Measurements from ENCODE around the gene CERS5. TPM values are rescaled to one million over a fixed set of nuclear protein-coding genes. Genes with fewer than 3 reads are reported as not detected.
A peak's percentile ranks its signal among the peaks of the same experiment; 100 is the strongest.

Gene CERS5
- total RNA-seq, 8 experiments from 2014 or later = 18.9 to 87.0 (median 57.7) TPM

DNA sequence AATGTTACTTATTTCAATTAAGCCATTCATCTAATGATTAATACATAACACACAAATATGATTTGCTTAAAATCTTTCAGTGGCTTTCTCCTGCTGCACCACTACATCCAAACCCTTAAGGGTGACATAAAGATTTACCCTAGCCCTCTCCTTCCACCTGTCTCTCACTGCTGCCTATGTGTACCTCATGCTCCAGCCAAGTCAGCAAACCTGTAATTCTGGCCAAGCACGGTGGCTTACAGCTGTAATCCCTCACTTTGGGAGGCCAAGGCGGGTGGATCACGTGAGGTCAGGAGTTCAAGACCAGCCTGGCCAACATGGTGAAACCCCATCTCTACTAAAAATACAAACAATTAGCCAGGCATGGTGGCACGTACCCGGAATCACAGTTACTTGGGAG is 31.7 kb upstream of the CERS5 start:
- Histone ChIP-seq H3K4me1 (replicated peaks in 1 of 2) (no peaks in the 10 kb centered on the region), H3K4me3 (no peak overlapping the region), H3K27ac (no peak overlapping the region)
- no peak for ATAC-seq (replicated peaks in 6 of 8)
- WGBS, 10 experiments = 83 to 100% (median 100%) methylated on average over 1 to 5 of the region's 5 CpGs; no CpG with 5 or more reads in 3 of the 10 experiments
- in situ Hi-C loops (cut with MboI; ENCODE audit: low pct_unique_long_range_greater_than_20kb in 2 of 9, low sequenced_read_pairs in 9 of 9, unreplicated experiment in 9 of 9) = no loop called here

DNA sequence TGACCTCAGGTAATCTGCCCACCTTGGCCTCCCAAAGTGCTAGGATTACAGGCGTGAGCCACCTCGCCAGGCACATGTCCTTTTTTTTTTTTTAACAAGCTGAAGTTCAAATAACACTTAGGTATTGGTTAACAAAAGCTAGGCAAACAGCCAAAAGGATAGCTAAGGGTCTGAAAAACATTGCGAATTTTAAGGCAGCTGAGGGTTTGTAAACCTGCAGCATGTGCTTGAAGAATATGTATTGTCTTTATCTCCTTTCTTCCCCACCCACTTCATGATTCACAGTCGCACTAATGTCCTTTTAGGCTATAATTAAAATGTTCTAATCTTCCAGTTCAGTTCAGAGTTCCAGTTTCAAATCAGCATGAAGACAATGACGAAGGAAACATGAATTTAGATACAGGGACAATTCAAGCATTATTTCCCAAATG is 30.1 kb upstream of the CERS5 start:
- WGBS, 10 experiments = 58 to 98% (median 80%) methylated on average over 1 to 5 of the region's 5 CpGs
- Histone ChIP-seq H3K27ac (no peak overlapping the region), H3K4me3 (no peak overlapping the region), H3K4me1 (replicated peaks in 1 of 2) (no peaks in the 10 kb centered on the region)
- in situ Hi-C loops (cut with MboI; ENCODE audit: low pct_unique_long_range_greater_than_20kb in 2 of 9, low sequenced_read_pairs in 9 of 9, unreplicated experiment in 9 of 9) = no loop called here
- peak in 2 of 8 experiments; percentile 42 to 54 for ATAC-seq (replicated peaks in 6 of 8)

DNA sequence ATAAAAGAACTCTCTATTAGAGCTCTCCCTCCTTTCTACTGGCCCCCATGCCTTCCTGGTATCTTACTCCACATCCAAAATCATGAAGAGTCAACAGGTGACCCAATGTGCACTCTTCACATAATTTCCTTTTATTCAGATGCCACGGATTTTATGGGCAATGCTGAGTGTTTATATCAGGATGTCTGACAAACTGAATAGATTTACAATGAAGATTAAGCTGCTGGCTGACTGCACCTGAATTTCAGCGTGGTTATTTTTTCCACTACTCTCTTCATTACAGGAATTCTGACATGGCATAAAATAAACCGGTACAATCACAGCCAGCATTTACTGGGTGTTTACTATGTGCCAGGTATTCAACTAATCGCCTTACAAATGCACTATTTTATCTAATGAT is 29.4 kb upstream of the CERS5 start:
- H3K4me1 ChIP-seq (replicated peaks in 1 of 2) = no peaks in the 10 kb centered on the region
- no peak overlapping the region for H3K27ac ChIP-seq
- ATAC-seq (replicated peaks in 6 of 8) = no peak
- WGBS, 10 experiments = 57 to 100% (median 89%) methylated on average over 1 to 4 of the region's 4 CpGs
- in situ Hi-C loops (cut with MboI; ENCODE audit: low pct_unique_long_range_greater_than_20kb in 2 of 9, low sequenced_read_pairs in 9 of 9, unreplicated experiment in 9 of 9) = no loop called here
- H3K4me3 ChIP-seq = no peak overlapping the region

DNA sequence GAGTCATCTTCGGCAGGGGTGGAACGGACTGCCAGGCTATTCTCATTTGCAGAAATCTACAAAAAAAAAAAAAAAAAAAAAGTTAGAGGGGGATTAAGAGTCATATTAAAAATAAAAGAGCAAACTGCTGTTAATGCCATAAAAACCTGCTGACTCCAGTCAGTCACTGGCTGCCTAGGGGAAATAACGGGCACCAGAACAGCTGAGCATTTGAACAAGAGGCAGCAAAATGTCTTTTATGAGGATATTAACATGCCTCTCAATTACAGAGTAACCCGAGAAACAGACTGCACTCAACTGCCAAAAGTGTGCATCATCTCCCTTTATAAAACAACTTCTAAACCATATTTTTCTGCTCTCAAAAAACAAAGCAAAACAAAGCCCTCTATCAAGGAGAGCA is 28.7 kb upstream of the CERS5 start:
- WGBS, 10 experiments = 28 to 89% (median 79%) methylated on average over 1 to 4 of the region's 4 CpGs
- H3K4me1 ChIP-seq (replicated peaks in 1 of 2) = no peaks in the 10 kb centered on the region
- ATAC-seq (replicated peaks in 6 of 8) = peak in 1 of 8 experiments; percentile 22
- H3K27ac ChIP-seq = no peak overlapping the region
- in situ Hi-C loops (cut with MboI; ENCODE audit: low pct_unique_long_range_greater_than_20kb in 2 of 9, low sequenced_read_pairs in 9 of 9, unreplicated experiment in 9 of 9) = no loop called here
- no peak overlapping the region for H3K4me3 ChIP-seq

DNA sequence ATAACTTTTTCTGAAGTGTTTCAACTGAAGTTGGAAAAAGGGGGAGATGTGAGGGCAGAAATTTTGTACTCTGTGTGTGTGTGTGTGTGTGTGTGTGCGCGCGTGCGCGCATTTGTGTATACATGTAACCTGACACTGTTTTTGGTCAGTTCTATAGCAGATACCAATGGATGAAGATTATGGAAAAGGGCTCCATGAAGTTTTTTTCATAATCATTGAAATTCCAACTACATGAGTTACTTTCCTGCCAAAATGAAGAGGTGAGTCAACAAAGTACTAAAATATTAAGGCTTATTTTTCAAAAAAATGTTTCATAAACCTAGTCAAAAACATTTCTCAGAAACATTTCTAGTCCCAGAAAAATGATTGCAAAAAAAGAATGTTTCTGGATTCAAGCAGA is 25.7 kb upstream of the CERS5 start:
- in situ Hi-C loops (cut with MboI; ENCODE audit: low pct_unique_long_range_greater_than_20kb in 2 of 9, low sequenced_read_pairs in 9 of 9, unreplicated experiment in 9 of 9) = no loop called here
- Histone ChIP-seq H3K4me1 (replicated peaks in 1 of 2) (no peaks in the 10 kb centered on the region), H3K27ac (no peak overlapping the region), H3K4me3 (no peak overlapping the region)
- 71 to 100% (median 82%) methylated on average over 3 to 5 of the region's 5 CpGs; no CpG with 5 or more reads in 2 of the 10 experiments for WGBS, 10 experiments
- no peak for ATAC-seq (replicated peaks in 6 of 8)

DNA sequence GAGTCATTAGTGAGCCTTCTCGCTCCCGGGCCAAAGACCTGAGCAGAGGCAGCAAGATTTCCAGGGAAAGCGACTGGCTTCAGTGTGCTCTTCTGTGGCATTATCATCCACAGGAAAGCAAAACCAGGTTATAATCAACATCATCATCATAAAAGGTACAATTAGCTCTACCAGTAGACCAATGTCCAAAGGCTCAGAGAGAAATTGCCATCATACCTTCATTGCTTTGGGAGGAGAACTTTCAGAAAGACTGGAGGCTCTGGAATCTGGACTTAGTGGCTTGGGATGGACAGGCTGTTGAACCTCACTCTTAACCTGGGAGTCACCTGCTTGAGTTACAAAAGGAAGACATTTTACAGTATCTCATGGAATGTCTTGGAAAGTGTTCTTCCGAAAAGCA is 25.1 kb upstream of the CERS5 start:
- Histone ChIP-seq H3K4me3 (no peak overlapping the region), H3K27ac (no peak overlapping the region), H3K4me1 (replicated peaks in 1 of 2) (no peaks in the 10 kb centered on the region)
- 80 to 100% (median 94%) methylated on average over 1 to 4 of the region's 4 CpGs; no CpG with 5 or more reads in 1 of the 10 experiments for WGBS, 10 experiments
- in situ Hi-C loops (cut with MboI; ENCODE audit: low pct_unique_long_range_greater_than_20kb in 2 of 9, low sequenced_read_pairs in 9 of 9, unreplicated experiment in 9 of 9) = no loop called here
- ATAC-seq (replicated peaks in 6 of 8) = no peak

DNA sequence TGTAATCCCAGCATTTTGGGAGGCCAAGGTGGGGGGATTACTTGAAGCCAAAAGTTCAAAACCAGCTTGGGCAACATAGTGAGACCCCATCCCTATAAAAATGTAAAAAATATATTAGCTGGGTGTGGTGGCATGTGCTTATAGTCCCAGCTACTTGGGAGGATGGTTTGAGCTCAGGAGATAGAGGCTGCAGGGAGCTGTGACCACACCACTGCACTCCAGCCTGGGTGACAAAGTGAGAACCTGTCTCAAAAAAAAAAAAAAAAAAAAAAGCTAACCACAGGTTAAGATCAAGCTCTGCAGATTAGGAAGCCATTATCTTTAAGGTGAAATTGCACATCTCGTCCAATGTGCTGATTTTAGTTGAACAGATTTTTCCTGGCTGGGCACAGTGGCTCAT is 23.7 kb upstream of the CERS5 start:
- 88 to 100% (median 100%) methylated on average over 1 of the region's 1 CpG; no CpG with 5 or more reads in 3 of the 10 experiments for WGBS, 10 experiments
- Histone ChIP-seq H3K27ac (no peak overlapping the region), H3K4me3 (no peak overlapping the region), H3K4me1 (replicated peaks in 1 of 2) (no peaks in the 10 kb centered on the region)
- no peak for ATAC-seq (replicated peaks in 6 of 8)
- in situ Hi-C loops (cut with MboI; ENCODE audit: low pct_unique_long_range_greater_than_20kb in 2 of 9, low sequenced_read_pairs in 9 of 9, unreplicated experiment in 9 of 9) = no loop called here

DNA sequence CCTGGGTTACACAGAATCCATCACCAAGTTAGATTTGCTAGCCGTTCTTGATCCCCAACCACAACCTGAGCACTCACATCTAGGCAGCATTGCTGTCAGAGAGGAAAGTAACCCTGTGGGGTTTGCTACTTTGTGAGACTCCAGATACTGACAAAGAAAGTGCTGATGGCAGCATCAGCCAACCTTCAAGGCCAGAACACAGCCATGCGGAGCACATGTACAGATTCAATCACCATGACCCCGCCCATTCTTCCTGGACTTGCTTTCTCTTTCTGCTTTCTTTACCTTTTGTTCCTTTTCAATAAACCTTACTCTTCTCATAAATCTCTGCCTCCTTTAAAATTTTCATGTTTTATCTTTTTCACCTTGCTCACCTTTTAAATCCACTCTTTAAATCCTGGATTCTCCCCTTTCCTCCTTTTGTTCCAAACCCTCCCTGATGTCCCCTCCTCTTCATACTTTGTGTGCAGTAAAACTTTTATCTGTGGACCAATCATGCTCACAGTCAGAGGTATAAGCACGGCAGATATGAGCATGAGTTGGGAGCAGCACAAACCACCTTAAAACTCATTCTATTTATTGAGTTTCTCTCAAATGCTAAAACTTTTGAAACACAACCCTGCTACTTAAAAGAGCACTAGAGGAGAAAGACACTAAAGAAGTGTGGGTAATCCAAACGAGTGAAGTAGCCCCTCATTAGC is 21.9 kb upstream of the CERS5 start:
- no peak for ATAC-seq (replicated peaks in 6 of 8)
- 66 to 98% (median 87%) methylated on average over 2 to 4 of the region's 5 CpGs; no CpG with 5 or more reads in 1 of the 10 experiments for WGBS, 10 experiments
- in situ Hi-C loops (cut with MboI; ENCODE audit: low pct_unique_long_range_greater_than_20kb in 2 of 9, low sequenced_read_pairs in 9 of 9, unreplicated experiment in 9 of 9) = no loop called here
- H3K4me1 ChIP-seq (replicated peaks in 1 of 2) = no peaks in the 10 kb centered on the region
- no peak overlapping the region for H3K27ac ChIP-seq
- H3K4me3 ChIP-seq = no peak overlapping the region

DNA sequence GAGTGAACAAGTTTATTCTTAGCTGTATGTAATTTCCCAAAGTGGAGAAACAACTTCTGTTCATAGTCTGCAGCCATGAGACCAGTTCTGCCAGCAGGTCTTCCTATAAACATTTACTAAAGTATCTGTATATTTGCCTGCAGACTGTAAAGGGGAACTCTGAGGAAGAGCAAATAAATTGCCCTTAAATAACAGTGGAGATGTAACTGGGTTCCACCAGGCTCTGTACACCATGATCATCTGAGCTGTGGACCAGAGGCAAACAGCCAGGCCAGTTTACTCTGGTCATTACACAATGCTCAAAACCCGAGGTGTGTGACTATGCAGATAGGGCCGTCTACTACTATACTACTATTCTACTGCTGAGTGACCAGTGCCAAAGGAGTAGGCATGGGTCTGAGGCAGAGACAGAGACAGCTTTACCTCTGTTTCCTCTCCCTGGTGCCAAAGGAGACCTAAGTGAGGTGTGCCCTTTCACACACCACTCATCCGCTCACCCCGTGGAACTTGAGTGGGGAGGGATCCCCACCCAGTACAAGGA is 21.1 kb upstream of the CERS5 start:
- no peak overlapping the region for H3K27ac ChIP-seq
- in situ Hi-C loops (cut with MboI; ENCODE audit: low pct_unique_long_range_greater_than_20kb in 2 of 9, low sequenced_read_pairs in 9 of 9, unreplicated experiment in 9 of 9) = no loop called here

DNA sequence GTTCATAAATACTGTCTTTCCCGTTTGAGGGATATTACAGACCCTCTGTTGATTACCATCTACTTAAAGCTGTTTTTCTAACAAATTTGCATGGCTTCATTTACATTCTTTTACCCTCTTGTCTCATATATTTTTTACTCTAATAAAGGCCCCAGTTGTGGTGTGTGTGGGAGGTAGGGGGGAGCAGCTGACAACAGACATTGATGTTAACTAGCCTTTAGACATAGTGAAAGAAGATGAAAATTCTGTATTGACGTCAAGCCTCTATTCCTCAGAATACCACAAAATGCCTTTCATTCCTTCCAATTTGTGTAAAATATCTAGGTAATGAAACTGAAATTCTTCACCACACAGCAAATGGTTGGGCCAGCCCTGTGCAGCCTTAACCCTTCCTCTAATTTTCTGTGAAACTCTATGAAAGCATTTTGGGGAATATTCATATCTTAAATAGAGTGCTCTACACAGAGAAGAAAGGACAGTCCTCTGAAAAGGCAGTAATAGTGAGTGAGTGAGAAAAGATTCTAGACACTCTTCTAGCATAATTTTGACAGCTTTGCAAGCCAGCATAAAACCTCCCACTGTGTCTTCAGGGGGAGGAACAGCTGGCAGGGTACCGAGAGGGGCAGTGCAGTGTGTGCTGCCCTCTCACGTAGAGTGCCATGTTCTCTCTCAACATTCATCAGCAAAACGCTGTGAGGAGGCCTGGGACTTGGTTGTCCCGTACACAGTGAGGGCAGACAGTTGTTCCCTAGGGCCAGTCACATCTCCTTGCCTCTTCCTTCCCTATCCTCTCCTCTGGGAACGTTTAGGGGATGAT is 20.1 kb upstream of the CERS5 start:
- no peaks in the 10 kb centered on the region for H3K4me1 ChIP-seq (replicated peaks in 1 of 2)
- ATAC-seq (replicated peaks in 6 of 8) = peak in 3 of 8 experiments; percentile 51 to 77 (median 62)
- 17 to 100% (median 59%) methylated on average over 1 to 5 of the region's 7 CpGs; no CpG with 5 or more reads in 3 of the 10 experiments for WGBS, 10 experiments
- H3K27ac ChIP-seq = no peak overlapping the region
- H3K4me3 ChIP-seq = no peak overlapping the region
- in situ Hi-C loops (cut with MboI; ENCODE audit: low pct_unique_long_range_greater_than_20kb in 2 of 9, low sequenced_read_pairs in 9 of 9, unreplicated experiment in 9 of 9) = no loop called here

More for the DNA sequence above, 21.1 kb upstream of the CERS5 start:
- H3K4me1 ChIP-seq (replicated peaks in 1 of 2) = no peaks in the 10 kb centered on the region
- H3K4me3 ChIP-seq = no peak overlapping the region
- ATAC-seq (replicated peaks in 6 of 8) = peak in 1 of 8 experiments; percentile 76
- 20 to 91% (median 91%) methylated on average over 1 to 4 of the region's 4 CpGs; no CpG with 5 or more reads in 6 of the 10 experiments for WGBS, 10 experiments

DNA sequence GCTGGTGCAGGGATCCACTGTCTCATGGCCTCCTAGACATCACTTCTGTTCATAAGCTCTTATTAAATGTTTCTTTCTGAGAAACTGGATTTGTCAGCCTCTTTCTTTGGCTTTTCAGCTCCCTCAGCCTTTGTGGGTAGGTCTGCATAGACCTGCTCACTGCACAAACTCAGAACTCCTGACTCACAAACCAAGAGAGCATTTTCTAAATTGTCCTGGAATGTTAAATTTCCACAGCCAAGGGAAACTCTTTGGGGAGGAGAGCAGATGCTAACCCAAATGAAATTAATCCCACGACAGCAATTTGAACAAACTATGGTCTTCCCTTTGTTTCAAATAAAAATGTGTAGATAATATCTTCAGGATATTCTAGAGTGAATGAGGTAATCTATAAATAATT is 19.5 kb upstream of the CERS5 start:
- no peak for ATAC-seq (replicated peaks in 6 of 8)
- WGBS, 10 experiments = 0 to 100% (median 50%) methylated on average over 1 of the region's 1 CpG; no CpG with 5 or more reads in 3 of the 10 experiments
- in situ Hi-C loops (cut with MboI; ENCODE audit: low pct_unique_long_range_greater_than_20kb in 2 of 9, low sequenced_read_pairs in 9 of 9, unreplicated experiment in 9 of 9) = no loop called here
- no peak overlapping the region for H3K4me3 ChIP-seq
- H3K4me1 ChIP-seq (replicated peaks in 1 of 2) = no peaks in the 10 kb centered on the region
- H3K27ac ChIP-seq = no peak overlapping the region

DNA sequence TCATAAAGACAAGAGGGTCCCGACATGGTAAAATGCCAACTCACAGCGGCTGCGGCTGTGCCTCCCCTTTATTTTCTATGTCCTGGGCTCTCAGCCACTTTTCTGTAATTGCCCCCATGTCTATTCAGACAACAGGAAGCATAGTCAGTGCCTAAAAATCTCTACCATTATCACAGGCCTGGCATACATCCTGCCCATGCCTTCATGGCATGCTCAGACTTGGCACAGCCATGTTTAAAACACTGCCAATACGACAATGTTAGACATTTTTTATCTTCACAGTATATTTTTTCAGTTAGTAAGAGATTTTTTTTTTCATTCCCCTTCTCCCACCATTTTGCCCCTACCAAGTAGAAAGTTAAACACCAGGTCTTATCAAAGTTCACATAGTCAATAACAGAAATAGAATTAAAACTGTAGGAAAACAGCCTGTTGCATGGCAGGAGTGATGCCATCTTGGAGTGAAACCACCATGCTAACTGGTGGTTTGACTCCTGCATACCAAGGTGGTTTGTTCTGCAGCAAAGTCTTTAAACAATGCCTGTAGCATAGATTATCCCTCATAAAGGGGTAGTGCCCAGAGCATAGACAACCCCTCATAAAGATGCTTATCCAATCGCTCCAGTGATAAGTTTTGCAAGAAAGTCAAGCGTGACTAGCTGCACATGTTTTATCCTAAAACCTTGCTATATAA is 18.9 kb upstream of the CERS5 start:
- ATAC-seq (replicated peaks in 6 of 8) = no peak
- H3K4me1 ChIP-seq (replicated peaks in 1 of 2) = no peaks in the 10 kb centered on the region
- H3K27ac ChIP-seq = no peak overlapping the region
- in situ Hi-C loops (cut with MboI; ENCODE audit: low pct_unique_long_range_greater_than_20kb in 2 of 9, low sequenced_read_pairs in 9 of 9, unreplicated experiment in 9 of 9) = no loop called here
- no peak overlapping the region for H3K4me3 ChIP-seq
- 46 to 100% (median 92%) methylated on average over 1 to 6 of the region's 6 CpGs; no CpG with 5 or more reads in 1 of the 10 experiments for WGBS, 10 experiments

All from motor neuron (in vitro differentiated cells).